Uterus (tissue), 4 donors: ENCODE results near the gene ELOVL4. TPM values are rescaled to one million over a fixed set of nuclear protein-coding genes. Genes with fewer than 3 reads are reported as not detected.

Source experiments
- DNase-seq, 2 donors: peaks; one replicate each; pipeline ENCODE4 v3.0.0-alpha.2; 2019 to 2020
- H3K27ac ChIP-seq, 2 donors: fragments of 200-600 bp; sonication (generic); 1 replicate in 1 of 2; 2 replicates in 1 of 2; pipeline ENCODE4 v1.5.1; 2016 to 2018
- H3K27me3 ChIP-seq, 2 donors: fragments of 200-600 bp; sonication (generic); one replicate each; pipeline ENCODE4 v1.5.1; 2018 to 2019; ENCODE audit warnings: control low read depth in 1 of 2
- H3K36me3 ChIP-seq, 2 donors: fragments of 200-600 bp; sonication (generic); one replicate each; pipeline ENCODE4 v1.5.1; 2019; ENCODE audit warnings: control low read depth in 1 of 2
- H3K4me1 ChIP-seq, 2 donors: fragments of 200-600 bp; sonication (generic); one replicate each; pipeline ENCODE4 v1.5.1; 2018 to 2019; ENCODE audit warnings: control low read depth in 1 of 2
- H3K4me3 ChIP-seq, 2 donors: fragments of 200-600 bp; sonication (generic); 1 replicate in 1 of 2; 2 replicates in 1 of 2; pipeline ENCODE4 v1.5.1; 2018 to 2019; ENCODE audit warnings: mild to moderate bottlenecking in 1 of 2
- H3K9me3 ChIP-seq, 2 donors: fragments of 200-600 bp; sonication (generic); one replicate each; pipeline ENCODE4 v1.5.1; 2019; ENCODE audit warnings: control low read depth in 1 of 2
- CTCF ChIP-seq, 4 experiments: fragments of 200-600 bp in 2 of 4; fragments of 450-650 bp in 2 of 4; sonication (generic) in 2 of 4; IDR thresholded peaks; one replicate each; pipeline ENCODE4 v1.5.1; 2016 to 2019; ENCODE audit warnings: antibody characterized with exemption in 4 of 4, mild to moderate bottlenecking in 2 of 4, moderate library complexity in 1 of 4
- POLR2A ChIP-seq, 2 donors: fragments of 450-650 bp; IDR thresholded peaks; one replicate each; pipeline ENCODE4 v1.6.1; 2016; ENCODE audit warnings: antibody characterized with exemption in 2 of 2, mild to moderate bottlenecking in 1 of 2, moderate library complexity in 1 of 2
- intact Hi-C: fragments of 100-400 bp; cut with DNase I; formaldehyde crosslinking; loops from one replicate; pipeline ENCODE4 v1.15.1; 2023; ENCODE audit warnings: low total_unique reads
- total RNA-seq, 4 donors: library from RNA; depleted of rRNA in 3 of 4; stranded (reverse); fragments of >200 nt in 3 of 4; gene quantifications; one replicate each; pipeline versions ENCODE4 v1.1.0 to v1.2.4, GENCODE V29; 2014 to 2023
- donor health status: DM: yes; HTN: yes; CAD: no.

Gene ELOVL4
- total RNA-seq, 4 donors from 2014 or later = 1.5 to 11.2 (median 4.2) TPM

DNA sequence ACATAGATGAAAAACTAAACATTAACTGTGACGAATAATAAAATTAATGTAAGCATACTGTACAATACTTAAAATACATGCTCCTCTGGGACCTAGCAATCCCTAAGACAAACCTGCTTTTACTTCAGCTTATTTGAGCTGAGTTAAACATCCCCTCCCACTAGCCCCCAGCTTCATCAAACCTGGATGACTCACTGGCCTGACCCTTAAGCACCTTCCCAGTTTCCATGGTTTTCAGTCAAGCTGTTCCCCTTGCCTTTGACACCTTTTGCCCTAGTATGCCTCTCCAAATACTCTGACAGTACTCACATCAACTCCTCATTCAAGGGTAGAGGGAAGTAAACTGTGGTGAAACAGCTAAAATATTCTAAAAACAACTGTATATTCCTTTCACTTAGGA, 4.2 kb downstream of the ELOVL4 start:
- Histone ChIP-seq H3K27ac (no peak overlapping the region), H3K4me1 (no peaks in the 10 kb centered on the region), H3K27me3 (no peaks in the 10 kb centered on the region), H3K4me3 (no peak overlapping the region), H3K36me3 (no peaks in the 10 kb centered on the region), H3K9me3 (no peaks in the 10 kb centered on the region)
- DNase-seq = no peak
- intact Hi-C loops = no loop called here
- TF ChIP-seq POLR2A (IDR thresholded peaks at IDR 0.05) (no peak), CTCF (IDR thresholded peaks at IDR 0.05) (no peak)

DNA sequence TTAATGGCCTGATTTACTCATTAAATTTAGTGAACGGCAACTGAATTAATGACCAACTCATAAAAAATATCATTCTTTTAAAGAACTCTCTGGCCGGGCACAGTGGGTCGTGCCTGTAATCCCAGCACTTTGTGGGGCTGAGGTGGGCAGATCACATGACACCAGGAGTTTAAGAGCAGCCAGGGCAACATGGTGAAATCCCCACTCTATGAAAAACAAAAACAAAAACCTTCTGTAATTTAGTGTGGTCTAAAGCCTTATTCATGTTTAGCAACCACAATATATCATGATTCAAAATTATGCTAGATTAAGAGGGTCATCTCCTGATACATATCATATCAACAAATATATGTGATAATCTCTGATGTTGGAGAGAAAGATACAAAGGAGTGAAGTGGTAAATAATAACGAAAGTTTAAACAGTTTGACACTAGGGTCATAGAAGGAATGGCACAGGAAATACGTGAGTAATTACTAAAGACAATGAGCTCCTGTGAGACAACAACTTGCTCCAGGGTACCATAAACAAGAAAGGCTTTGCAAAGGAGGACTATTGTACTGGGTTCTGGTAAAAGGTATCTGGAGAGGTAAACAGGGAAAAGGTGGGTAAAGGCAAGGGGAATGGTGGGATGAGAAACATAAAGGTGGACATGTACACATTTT, 5.7 kb downstream of the ELOVL4 start:
- Histone ChIP-seq H3K4me1 (no peaks in the 10 kb centered on the region), H3K36me3 (no peaks in the 10 kb centered on the region), H3K27ac (no peak overlapping the region), H3K4me3 (no peak overlapping the region), H3K27me3 (no peaks in the 10 kb centered on the region), H3K9me3 (no peaks in the 10 kb centered on the region)
- no peak for DNase-seq
- no peak for TF ChIP-seq POLR2A (IDR thresholded peaks at IDR 0.05)
- no peak for TF ChIP-seq CTCF (IDR thresholded peaks at IDR 0.05)
- intact Hi-C loops = no loop called here

DNA sequence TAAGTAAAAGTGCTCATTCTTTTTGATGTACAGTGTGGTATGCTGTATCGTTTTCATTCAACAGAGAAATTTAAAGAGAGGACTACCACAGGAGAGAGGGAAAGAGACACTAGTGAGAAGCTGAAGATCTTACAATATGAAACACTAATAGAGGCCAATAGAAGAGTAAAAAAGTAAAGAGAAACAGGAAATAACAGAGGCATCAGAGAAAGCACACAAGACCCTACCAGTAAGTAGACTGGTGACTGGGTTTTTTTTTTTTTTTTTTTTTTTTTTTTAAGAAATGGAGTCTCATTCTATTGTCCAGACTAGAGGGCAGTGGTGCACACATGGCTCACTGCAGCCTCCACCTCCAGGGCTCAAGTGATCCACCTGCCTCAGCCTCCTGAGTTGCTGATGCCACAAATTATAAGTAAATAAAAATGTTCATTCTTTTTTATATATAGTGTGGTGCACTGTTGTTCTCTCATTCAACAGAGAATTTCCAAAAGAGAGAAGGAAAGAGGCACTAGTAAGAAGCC, 18.8 kb downstream of the ELOVL4 start:
- intact Hi-C loops = no loop called here
- no peak overlapping the region for H3K27ac ChIP-seq

GRCh38 chr6:79927758-79928157, 19.6 kb downstream of the ELOVL4 start:
- H3K9me3 ChIP-seq = no peaks in the 10 kb centered on the region
- H3K4me1 ChIP-seq = no peaks in the 10 kb centered on the region
- H3K4me3 ChIP-seq = no peak overlapping the region
- intact Hi-C loops = no loop called here
- no peaks in the 10 kb centered on the region for H3K36me3 ChIP-seq
- H3K27ac ChIP-seq = no peak overlapping the region
- no peak for DNase-seq
- no peaks in the 10 kb centered on the region for H3K27me3 ChIP-seq
- TF ChIP-seq POLR2A (IDR thresholded peaks at IDR 0.05) (no peak), CTCF (IDR thresholded peaks at IDR 0.05) (no peak)

More for the DNA sequence above, 18.8 kb downstream of the ELOVL4 start:
- Histone ChIP-seq H3K9me3 (no peaks in the 10 kb centered on the region), H3K27me3 (no peaks in the 10 kb centered on the region), H3K4me1 (no peaks in the 10 kb centered on the region), H3K36me3 (no peaks in the 10 kb centered on the region), H3K4me3 (no peak overlapping the region)
- TF ChIP-seq POLR2A (IDR thresholded peaks at IDR 0.05) = no peak
- TF ChIP-seq CTCF (IDR thresholded peaks at IDR 0.05) = no peak
- no peak for DNase-seq

GRCh38 chr6:79923270-79923669, 24.1 kb downstream of the ELOVL4 start:
- Histone ChIP-seq H3K27ac (no peak overlapping the region), H3K36me3 (no peaks in the 10 kb centered on the region), H3K4me3 (no peak overlapping the region), H3K27me3 (no peaks in the 10 kb centered on the region), H3K9me3 (no peaks in the 10 kb centered on the region), H3K4me1 (no peaks in the 10 kb centered on the region)
- no peak for DNase-seq
- TF ChIP-seq CTCF (IDR thresholded peaks at IDR 0.05) = no peak
- no peak for TF ChIP-seq POLR2A (IDR thresholded peaks at IDR 0.05)
- intact Hi-C loops = no loop called here
